Activated CD8-positive, alpha-beta memory T cell treated with anti-CD3 and anti-CD28 coated beads for 24 hours (primary cell): Measurements from ENCODE around the gene SPDYE1.
A peak's percentile ranks its signal among the peaks of the same experiment; 100 is the strongest.

Source experiments
- DNase-seq: peaks from one replicate; pipeline ENCODE4 v3.0.0-alpha.2; 2020

SPDYE1 gene

DNA sequence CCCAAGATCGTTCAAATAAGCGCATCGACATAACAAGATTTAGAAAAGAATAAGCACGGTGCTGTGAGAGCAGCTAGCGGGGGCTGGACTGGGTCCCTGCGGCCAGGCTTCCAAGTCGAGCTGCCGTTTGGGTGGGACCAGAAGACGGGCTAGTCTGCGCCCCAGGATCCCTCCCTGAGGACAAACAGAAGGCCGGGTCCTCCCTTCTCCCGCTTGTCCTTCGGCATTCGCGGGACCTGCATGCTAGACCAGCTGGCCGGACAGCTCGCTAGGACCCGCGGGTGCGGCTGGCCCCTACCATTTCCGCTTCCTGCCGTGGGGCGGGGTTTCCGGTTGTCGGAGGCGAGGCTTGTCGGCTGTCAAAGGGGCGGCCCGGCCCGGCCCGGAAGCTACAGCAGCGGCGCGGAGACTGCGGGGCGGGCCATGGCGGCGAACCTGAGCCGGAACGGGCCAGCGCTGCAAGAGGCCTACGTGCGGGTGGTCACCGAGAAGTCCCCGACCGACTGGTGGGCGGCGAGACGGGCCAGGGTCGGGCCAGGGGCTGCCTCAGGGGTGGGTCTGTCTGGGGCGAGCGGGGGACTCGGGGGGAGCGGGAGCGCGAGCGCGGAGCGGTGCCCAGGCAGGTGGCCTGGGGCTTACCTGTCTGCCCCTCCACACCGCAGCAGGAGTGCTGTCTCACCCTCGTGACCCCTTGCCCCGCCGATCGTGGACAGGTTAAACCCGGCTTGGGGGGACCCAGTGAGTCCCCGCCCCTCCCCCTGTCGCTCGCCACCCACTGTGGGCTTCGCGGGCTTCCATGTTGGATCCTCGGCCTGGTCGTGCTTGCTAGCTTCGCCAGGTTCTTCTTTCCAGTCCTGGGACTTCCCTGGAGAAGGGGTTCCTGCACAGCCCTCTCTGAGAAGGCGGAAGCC lies 46.9 kb downstream of the SPDYE1 start, which contains the start of gene DBNL:
TSS of gene DBNL (plus strand) at position 388 of the 911 bp plus-strand sequence. CDS start at position 424, 36 bp downstream.
- peak; percentile 97 for DNase-seq

DNA sequence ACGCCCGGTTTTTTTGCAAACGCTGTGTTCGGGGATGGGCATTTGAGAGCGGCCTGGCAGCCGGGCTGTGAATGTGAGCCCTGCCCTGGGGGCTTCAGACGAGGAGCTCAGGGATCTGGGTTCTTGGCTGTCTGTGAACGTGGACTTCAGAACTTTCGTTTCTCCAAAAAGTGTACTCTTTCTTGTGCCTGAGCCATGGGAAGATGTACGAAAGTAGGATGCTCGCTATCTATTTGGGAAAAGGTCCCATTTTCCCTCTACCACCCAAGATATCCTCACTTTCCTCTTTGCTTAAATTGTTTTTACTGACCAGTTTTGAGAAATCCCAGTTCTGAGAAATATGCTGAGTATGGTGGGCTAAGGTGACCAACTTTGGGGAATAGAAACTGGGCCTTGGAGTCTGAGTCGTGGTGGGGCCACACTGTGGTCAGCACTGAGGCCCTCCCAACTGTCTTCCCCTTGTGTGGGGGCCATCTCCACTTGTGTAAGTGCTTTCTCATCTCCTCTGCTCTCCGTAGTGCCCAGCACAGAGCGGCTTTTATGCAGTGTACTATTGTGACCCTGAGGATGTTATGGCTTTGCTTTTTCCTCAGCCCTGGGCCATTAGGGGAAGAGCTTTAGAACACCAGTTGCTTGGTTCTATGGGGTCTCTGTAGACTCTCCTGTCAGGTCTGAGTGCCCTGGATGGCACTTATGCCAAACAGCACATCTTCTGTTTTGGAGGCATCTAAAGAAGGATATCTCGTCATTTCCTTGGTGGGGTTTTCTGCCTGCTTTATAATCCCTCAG lies 47.7 kb downstream of the SPDYE1 start:
- DNase-seq: no peak

- no peak for DNase-seq
Observed at GRCh38 chr7:44046321-44047061, 48.8 kb downstream of the SPDYE1 start.

DNA sequence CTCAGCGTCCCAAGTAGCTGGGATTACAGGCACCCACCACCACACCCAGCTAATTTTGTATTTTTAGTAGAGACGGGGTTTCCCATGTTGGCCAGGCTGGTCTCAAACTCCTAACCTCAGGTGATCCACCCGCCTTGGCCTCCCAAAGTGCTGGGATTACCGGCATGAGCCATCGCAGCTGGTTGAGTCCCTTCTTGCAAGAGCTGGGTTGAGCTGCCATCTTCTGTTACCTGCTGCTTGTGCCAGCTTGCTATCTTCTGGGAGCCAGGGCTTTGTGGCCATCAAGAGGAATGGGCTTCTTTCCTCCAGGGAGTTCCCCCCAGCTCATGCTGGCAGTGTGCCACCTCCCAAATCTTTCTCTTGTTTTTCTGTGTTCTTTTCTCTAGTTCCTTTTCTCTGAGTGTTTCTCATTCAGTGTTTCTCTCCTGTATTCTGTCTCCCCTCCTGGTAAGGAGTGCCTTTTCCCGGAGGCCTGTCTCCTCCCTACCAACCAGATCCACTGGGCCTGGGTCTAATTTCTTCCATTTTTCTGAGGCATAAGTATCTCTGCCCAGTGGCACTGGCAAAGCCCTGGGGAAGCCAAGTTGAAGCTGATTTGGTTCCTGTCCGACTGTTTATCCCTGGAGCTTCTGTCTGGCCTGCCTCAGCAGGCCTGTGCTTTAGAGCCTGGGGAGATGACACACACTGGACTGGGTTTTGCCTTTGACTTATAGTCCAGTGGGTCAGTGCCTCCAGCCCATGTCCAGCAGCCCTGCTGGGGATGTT lies 50.5 kb downstream of the SPDYE1 start:
- no peak for DNase-seq

GRCh38 chr7:44050121-44050914 lies 52.6 kb downstream of the SPDYE1 start:
- DNase-seq: peak; percentile 52

DNA sequence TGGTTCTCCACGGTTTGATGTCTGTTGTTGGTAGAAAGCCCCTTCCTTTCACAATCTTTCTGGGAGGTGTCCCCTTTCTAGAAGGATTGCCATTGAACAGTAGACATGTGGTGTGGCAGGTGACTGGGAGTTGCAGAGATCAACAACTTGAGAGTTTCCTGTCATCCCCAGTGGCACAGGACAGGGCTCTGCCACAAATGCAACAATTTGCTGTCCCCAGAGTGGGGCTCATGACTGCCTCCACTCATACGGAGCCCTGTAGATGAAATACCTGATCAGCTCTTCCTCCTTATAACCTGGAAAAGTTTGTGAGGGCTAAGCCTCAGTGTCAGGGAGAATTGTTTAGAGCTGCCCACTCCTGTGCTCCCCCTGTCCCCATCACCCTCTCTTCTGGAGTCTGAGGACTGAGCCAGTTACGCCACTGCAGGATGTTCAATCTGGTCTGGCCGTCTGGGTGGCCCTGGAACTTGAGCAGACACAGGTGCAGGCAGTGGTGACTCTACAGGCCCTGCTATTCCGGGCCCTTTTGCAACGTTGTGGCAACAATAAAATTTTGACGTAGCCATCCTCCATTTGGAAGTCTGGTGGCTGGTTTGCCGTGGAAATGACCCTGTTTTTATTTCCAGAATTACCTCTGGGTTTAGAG lies 53.3 kb downstream of the SPDYE1 start:
- peak; percentile 52 for DNase-seq

DNA sequence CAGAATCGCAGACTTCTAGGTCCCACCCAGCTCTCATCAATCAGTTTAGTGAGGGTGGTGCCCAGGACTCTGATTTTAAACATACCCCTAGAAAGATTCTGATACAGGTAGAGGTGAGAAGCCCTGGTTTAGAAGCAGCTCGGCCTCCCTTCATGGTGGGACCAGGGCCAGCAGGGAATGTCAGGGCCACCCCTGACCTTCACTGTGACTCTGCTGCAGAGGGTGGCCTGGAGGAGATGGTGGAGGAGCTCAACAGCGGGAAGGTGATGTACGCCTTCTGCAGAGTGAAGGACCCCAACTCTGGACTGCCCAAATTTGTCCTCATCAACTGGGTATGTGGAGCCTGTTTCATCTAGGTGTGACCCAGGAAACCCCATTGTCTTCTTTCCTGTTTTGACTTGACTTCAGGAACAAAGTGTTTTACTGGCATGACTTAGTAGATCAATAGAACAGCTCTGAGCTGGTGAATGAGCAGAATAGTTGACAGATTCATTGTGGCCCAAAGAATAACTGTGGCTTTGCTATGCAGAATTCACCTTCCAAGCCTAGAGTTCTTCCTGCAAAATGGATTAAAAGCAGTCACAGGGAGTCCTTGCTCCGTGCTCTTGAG lies 54.0 kb downstream of the SPDYE1 start:
- DNase-seq: no peak

DNA sequence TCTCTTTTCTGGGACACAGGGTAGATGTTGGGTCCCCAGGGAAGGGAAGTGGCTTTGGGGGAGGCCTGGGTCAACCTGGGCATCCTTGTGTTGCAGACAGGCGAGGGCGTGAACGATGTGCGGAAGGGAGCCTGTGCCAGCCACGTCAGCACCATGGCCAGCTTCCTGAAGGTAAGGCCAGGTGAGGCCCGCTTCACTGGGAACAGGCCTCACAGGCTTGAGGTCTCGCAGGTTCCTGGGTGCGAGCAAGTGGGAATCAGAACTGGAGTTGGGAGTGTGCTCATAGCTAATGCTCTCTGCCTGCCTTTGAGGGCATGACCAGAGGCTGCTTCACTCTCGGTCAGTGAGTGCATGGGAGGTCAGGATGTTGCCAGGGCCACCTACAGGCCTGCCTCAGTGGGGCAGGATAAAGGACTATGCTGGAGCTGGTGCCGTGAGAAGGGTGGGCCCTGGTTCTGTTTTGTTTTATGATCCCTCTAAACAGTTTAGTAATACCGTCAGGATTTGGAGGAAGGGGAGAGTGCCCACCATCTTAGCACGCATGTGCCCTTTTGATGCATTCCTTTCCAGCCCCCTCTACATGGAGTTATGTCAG lies 55.2 kb downstream of the SPDYE1 start:
- DNase-seq: no peak

- no peak for DNase-seq
Observed at GRCh38 chr7:44056681-44057080, 59.0 kb downstream of the SPDYE1 start.

DNA sequence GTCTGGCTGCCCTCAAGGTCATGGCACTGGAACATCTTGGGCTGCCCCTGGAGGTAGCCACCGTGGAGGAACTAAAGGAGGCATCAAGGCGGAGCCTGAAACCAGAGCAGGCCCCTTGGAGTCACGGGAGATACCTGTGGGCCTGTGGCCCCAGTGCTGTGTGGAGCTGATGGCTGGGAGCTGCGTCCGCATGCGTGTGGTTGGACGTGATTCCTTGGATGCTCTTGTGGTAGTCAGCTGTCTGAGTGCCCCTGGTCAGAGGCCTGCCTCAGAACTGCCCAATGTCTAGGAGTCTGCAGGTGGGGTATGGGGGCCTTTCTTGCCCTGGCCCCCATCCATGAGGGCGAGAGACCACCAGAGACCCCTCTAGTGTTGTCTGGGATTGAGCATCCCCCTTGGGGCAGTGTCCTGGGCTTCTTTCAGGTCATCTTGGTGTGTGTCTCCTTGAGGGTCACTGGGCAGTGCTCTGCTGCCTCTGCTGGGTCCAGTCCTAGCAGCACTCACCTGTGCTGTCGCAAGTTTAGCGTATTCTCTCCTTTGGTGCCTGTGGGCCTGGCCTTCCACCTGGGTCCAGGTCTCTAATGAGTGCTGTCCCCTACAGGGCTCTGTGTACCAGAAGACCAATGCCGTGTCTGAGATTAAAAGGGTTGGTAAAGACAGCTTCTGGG lies 59.6 kb downstream of the SPDYE1 start:
- no peak for DNase-seq

DNA sequence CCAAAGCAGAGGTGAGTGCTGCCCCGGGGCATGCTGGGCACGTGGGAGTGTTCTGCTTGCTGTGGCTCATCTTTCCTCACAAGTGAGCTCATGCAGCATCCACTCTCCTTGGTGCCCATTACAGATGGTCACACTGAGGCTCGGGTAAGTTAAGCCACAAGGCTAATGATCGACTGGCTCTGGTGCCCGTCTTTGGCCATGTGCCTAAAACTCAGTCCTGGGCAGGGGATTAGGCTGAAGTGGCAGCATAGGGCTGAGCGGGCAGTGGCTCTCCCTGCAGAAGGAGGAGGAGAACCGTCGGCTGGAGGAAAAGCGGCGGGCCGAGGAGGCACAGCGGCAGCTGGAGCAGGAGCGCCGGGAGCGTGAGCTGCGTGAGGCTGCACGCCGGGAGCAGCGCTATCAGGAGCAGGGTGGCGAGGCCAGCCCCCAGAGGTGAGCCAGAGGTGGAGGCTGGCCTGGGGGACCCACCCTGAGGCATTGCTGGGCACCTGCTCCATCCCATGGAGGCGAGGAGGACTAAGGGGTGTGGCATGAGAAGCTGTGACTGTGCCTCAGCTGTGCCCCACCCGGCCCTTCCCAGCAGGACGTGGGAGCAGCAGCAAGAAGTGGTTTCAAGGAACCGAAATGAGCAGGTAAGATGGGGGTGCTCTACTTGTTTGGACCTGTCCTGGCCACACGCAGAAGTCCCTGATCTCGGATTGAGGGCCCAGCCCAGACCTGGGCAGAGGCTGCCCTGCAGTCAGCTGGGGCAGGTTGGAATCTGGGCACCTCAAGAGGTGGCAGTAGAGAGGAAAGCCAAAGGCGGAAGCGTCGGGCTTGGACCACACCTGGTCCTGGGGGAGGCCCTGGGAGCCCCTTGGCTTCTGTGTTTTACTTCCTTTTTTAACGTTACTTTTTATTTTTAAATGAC lies 60.4 kb downstream of the SPDYE1 start:
- no peak for DNase-seq

DNA sequence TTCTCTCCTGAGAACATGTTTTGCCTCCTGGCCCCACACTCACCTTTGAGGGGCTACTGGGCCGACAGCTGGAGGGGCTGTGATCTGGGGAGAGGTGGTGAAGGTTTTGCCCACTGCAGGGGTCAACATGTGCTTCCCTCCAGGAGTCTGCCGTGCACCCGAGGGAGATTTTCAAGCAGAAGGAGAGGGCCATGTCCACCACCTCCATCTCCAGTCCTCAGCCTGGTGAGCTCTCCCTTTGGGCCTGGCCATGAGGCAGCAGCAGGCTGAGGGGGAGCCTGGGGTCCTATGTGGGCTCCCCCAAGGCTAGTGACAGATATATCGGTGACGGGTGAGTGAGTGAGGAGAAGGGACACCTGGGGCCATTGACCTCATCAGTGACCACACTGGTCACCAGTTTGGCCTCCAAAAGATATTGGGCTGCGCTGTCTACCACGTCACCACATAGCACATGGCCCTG lies 61.1 kb downstream of the SPDYE1 start:
- DNase-seq: no peak

GRCh38 chr7:44059219-44060090 lies 61.8 kb downstream of the SPDYE1 start:
- DNase-seq: peak; percentile 73
